D721Med (cell line): ENCODE results near the gene KIF22.
"Not testable (repeated sequence)": the region's sequence is repeated elsewhere in the genome, so short reads cannot be mapped to it uniquely, and the experiment has no call there.

Experiments
- DNase-seq: peaks from one replicate; pipeline ENCODE4 v3.0.0; 2011; ENCODE audit warnings: low spot score; ENCODE audit not compliant: insufficient read length
- FAIRE-seq: peaks from 2 replicates; lab custom pipeline; 2011; peaks lifted over from hg19 to GRCh38; lab: Jason Lieb, UNC
- TF ChIP-seq, protein P1 (sequence below): IDR thresholded peaks from 2 replicates; pipeline ENCODE4 v1.5.1; 2012; ENCODE audit warnings: mild to moderate bottlenecking, control low read depth; ENCODE audit not compliant: insufficient read depth; ENCODE audit errors: missing control alignments

Gene KIF22

DNA sequence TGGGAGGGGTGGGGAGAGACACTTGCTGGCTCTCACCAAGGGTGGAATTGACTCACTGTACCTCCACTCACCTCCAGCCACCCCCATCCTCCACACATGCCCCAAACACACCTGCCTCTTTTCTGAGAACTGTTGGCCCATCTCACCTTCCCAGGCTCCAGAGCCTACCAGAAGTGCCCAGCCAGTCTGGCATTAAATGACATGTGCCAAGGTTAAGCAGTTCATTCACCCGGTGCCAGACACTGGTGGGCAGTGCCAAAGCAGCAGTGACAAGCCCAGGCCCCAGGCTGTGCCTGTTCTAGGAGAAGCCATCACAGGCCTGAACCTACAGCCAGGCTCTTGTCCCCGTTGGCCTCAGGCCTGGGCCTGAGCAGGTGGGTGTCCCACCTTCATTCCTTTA, 40.9 kb downstream of the KIF22 start:
- TF ChIP-seq, protein P1, sequence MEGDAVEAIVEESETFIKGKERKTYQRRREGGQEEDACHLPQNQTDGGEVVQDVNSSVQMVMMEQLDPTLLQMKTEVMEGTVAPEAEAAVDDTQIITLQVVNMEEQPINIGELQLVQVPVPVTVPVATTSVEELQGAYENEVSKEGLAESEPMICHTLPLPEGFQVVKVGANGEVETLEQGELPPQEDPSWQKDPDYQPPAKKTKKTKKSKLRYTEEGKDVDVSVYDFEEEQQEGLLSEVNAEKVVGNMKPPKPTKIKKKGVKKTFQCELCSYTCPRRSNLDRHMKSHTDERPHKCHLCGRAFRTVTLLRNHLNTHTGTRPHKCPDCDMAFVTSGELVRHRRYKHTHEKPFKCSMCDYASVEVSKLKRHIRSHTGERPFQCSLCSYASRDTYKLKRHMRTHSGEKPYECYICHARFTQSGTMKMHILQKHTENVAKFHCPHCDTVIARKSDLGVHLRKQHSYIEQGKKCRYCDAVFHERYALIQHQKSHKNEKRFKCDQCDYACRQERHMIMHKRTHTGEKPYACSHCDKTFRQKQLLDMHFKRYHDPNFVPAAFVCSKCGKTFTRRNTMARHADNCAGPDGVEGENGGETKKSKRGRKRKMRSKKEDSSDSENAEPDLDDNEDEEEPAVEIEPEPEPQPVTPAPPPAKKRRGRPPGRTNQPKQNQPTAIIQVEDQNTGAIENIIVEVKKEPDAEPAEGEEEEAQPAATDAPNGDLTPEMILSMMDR = no peak
- FAIRE-seq (no peak), DNase-seq (no peak)

DNA sequence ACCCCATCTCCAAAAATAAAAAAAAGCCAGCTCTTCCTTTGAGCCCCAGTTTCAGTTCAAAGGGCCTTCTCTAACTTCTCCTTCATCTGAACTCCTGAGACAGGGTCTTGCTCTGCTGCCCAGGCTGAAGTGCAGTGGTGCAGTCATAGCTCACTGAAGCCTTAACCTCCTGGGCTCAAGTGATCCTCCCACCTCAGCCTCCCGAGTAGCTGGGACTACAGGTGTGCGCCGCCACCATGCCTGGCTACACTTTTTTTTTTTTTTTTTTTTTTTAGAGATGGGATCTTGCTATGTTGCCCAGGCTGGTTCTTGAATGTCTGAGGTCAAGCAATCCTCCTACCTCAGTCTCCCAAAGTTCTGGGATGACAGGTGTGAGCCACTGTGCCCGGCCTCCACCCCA, 42.7 kb downstream of the KIF22 start:
- not testable (repeated sequence) for FAIRE-seq, DNase-seq

DNA sequence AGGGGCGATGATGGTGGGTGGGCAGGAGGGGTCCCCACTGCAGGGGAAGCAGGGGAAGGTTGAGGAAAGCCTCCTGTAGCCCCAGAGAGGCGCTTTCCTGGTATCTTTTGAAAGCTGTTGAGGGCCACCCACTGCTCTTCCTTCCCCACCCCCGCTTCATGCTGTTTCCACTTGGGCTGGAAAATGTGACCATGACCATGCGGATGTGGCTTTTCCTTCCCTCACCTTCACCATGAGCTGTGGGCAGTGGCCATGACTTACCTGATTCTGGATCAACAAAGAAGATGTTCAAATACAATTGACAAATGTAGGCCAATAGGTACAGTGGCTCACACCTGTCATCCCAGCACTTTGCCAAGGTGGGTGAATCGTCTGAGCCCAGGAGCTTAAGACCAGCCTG, 43.5 kb downstream of the KIF22 start:
- TF ChIP-seq, protein P1 = no peak
- FAIRE-seq (no peak), DNase-seq (no peak)

DNA sequence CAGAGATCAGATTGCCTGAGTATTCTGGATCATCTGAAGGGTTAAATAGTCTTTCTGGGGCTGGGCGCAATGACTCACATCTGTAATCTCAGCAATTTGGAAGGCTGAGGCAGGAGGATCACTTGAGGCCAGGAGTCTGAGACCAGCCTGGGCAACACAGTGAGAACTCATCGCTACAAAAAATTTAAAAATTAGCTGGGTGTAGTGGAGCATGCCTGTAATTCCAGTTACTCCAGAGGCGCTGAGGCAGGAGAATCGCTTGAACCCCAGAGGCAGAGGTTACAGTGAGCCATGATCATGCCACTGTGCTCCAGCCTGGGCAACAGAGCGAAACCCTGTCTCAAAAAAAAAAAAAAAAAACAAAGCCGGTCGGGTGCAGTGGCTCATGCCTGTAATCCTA, 45.4 kb downstream of the KIF22 start:
- TF ChIP-seq, protein P1 = no peak
- no peak for DNase-seq
- no peak for FAIRE-seq

DNA sequence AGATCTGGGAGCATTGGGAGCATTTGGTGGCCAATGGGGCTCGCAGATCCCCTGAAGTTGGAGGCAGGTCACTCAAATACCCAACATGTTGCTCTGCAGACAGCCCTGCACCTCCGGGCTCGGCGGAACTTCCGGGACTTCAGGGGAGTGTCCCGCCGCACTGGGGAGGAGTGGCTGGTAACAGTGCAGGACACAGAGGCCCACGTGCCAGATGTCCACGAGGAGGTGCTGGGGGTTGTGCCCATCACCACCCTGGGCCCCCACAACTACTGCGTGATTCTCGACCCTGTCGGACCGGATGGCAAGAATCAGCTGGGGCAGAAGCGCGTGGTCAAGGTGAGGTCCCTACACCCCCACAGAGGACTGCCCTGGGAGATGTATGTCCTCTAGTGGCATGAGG, 46.1 kb downstream of the KIF22 start:
- DNase-seq (no peak), FAIRE-seq (no peak)
- TF ChIP-seq, protein P1 = no peak

DNA sequence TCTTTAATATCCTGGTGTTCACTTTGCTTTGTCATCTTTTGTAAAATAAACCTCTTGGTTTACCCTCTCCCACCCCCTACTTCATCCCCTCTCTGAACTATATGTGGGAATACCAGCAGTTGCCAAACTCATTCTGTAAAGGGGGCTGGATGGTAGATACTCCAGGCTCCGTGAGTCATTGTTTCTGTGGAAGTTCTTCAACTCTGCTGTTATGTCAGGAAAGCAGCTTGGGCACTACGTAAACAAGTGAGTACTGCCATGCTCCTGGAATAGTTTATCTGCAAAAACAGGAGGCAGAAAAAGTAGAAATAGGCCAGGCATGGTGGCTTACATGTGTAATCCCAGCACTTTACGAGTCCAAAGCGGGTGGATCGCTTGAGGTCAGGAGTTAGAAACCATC, 47.3 kb downstream of the KIF22 start:
- DNase-seq = no peak
- FAIRE-seq = no peak
- TF ChIP-seq, protein P1 = no peak

DNA sequence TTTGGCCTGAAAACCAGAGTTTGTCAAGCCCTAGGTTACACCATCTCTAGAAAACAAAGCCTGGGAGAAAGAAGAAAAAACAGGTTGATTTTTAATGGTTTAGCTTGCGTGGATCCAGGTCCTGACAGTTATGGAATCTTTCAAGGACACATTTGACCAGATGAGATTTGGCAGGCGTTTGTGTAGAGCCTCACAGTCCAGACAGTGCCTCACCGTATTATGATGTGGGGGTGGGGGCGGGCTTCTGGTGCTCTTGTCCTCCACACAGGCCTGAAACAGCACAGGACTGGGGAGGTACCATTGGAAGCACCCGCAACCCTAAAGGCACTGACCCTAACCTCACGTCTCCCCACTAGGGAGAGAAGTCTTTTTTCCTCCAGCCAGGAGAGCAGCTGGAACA, 49.3 kb downstream of the KIF22 start:
- TF ChIP-seq, protein P1 = no peak
- FAIRE-seq = no peak
- no peak for DNase-seq

DNA sequence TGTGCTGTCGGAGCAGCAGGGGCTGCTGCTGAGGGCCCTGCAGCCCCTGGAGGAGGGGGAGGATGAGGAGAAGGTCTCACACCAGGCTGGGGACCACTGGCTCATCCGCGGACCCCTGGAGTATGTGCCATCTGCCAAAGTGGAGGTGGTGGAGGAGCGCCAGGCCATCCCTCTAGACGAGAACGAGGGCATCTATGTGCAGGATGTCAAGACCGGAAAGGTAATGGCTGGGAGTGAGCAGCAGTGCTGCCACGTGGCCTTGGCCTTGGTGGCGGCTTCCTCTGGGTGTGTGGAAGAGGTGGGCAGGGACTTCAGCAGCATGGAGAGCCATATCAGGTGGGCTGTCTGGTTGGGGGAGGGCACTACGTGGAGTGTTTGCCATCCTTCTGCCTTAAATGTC, 49.7 kb downstream of the KIF22 start:
- FAIRE-seq (no peak), DNase-seq (no peak)
- TF ChIP-seq, protein P1 = no peak
